GM12874 (cell line): ENCODE measurements around the gene TMF1.

Experiments used
- TF ChIP-seq, protein P1 (sequence below): IDR thresholded peaks from 2 replicates; pipeline ENCODE4 v1.5.1; 2011; ENCODE audit warnings: low read depth, mild to moderate bottlenecking, control low read depth, low read length, moderate library complexity; ENCODE audit not compliant: insufficient read depth

The TMF1 gene

DNA sequence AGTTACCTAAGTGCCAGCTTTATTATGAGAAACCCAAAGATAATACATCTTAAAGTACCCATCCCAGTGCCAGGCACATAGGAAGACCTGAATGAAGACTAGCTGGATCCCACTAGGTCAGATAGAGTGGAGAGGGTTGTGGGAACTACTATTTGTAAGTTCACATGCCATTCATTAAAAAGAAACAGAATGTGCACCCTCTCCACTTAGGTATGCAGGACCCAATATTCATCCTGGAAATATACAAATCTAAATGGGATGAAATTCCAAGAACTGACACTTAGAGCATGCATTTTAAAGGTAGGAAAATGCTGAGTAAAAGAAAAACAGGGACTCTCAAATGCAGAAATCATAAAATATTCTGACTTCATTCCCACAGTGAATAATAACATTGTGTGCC is 53.0 kb downstream of the TMF1 start:
- TF ChIP-seq, protein P1, sequence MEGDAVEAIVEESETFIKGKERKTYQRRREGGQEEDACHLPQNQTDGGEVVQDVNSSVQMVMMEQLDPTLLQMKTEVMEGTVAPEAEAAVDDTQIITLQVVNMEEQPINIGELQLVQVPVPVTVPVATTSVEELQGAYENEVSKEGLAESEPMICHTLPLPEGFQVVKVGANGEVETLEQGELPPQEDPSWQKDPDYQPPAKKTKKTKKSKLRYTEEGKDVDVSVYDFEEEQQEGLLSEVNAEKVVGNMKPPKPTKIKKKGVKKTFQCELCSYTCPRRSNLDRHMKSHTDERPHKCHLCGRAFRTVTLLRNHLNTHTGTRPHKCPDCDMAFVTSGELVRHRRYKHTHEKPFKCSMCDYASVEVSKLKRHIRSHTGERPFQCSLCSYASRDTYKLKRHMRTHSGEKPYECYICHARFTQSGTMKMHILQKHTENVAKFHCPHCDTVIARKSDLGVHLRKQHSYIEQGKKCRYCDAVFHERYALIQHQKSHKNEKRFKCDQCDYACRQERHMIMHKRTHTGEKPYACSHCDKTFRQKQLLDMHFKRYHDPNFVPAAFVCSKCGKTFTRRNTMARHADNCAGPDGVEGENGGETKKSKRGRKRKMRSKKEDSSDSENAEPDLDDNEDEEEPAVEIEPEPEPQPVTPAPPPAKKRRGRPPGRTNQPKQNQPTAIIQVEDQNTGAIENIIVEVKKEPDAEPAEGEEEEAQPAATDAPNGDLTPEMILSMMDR = no peak

DNA sequence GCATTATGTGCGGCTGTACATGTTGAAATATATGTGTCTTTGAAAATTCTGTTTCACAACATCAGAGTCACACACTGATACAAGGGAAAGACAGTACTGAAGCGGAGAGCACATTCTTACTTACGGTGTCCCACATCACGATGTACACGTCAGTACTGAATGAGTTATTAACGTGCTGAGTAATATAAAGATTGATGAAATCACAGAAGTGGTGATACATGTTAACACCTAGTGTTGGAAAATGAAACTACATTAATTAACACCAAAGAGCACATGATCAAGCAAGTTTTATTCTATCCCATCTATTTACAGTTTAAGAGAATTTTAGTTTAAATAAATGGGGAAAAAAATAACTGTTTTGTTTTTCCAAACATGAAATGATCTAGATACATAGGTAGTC is 54.2 kb downstream of the TMF1 start:
- TF ChIP-seq, protein P1 = no peak

DNA sequence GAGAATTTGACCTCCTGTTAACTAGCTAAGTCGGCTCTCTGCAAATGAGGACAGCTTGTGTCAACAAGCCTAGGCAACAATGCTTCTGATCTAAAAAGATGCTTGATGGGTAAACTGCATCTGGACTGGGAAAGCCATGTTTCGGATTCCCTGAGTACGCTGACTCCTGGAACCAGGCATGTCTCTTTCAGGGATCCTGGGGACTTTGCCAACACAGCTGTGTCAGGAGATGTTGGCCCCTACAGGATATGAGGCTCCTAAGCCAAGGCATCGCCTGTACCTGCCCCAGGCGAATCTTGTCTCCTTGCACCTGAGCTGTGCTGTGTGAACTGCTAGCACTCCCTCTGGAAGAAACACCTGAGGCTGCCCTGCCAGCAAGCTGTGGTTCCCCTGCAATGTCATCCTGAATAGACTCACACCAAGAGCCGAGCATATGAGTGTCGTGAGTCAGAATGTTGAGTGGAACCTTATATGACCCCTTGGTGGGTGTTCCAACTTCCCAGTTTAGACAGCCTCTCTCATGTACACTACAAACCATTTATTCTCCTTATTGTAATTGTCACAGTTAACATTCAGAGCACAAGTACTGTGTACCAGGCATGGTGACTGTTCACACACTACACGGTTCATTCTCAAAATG is 55.7 kb downstream of the TMF1 start:
- TF ChIP-seq, protein P1 = no peak

DNA sequence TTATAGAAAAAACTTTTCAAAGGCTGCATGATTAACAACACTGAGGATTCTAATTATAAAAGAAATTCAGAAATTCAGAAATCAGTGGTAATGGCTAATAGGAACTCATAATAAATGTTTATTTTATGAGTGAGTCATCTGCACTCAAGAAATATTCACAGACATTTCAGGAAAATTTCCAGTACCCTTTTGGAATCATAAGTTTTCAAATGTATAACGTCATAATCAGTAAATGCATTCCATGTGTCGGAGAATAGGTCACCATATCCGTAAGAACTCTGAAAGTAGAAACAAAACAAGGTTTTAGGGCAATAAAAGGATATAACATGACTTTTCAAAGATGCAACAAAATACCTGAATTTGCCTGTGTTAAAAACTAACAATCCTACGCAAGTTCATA is 63.4 kb downstream of the TMF1 start:
- TF ChIP-seq, protein P1 = no peak

DNA sequence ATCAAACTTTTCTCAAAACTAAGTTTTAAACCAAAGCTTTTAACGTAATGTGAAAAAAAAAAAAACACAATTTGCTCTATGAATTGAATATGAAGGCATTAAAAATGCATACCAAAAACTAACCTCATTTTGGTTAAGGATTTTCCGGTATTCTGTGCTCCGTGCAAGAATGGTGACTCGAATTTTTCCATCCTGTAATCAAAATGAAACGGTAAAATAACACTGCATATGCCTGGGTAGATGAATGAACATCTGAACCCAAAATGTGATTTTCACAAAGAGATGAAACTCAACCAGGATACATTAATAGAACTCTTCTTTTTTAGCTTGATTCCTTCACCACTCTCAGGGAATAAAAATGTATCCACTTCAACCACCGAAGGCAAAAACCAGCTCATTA is 64.8 kb downstream of the TMF1 start:
- TF ChIP-seq, protein P1 = no peak

DNA sequence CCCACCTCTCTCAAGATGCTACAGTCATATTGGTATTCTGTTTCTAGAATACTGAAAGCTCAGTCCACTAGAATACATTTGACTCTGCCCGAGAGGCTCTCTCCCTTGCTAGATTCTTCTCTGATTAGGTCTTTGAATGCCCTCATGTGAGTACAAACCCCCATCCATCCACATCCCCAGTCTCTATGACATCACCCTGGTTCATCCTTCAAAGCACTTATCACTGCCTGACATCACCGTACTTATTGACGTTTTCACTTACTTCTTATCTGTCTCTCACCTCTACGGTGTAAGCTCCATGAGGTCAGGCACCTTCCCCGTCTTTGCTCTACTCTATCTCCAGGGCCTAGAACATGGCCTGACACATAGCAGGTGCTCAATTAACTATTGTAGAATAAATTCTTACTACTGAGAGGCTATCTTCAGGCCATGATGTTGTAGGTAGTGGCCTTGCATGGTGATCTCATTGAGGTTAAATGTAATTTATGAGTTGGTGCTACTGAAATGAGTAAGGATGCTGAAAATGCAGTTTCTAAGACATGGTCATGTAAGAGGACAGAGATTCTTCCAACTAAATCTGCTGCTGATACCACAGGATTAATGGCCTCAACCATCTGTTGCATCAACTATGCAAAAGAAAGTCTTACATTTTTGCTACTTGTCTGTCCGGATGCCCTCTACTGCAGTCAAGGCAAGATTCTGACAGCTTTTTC is 65.5 kb downstream of the TMF1 start:
- TF ChIP-seq, protein P1 = no peak

DNA sequence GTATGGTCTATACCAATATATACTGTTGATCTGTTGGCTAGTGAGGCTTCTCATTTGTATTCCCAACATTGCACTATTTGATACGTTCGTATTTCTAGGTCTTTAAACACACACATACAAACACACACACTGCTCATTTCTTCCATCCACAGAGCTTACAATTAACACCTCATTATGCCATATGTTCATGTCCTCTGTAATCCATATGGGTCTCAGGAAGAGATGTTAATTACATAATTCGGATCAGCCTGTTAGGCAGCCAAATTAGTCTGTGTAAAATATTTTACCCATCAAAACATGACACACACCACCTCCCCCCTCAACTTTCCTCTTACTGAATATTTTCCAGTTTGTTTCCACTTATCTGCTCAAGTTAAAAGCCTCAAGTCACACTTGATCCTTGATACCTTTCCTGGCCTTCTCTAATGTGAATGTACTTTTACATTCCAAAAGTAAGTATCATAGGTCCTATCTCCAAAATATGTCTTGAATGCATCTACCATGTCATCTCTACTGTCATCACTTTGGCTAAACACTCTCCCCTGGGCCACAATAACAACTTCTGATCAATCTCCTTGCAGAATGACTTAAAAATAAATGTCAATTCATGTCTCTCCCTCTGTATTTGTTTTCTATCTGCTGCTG is 66.9 kb downstream of the TMF1 start:
- TF ChIP-seq, protein P1 = no peak
